Fibroblast of skin of right quadriceps (primary cell): ENCODE data around the gene PIGW.
A peak's percentile ranks its signal among the peaks of the same experiment; 100 is the strongest.
"Not testable (repeated sequence)": the region's sequence is repeated elsewhere in the genome, so short reads cannot be mapped to it uniquely, and the experiment has no call there.

Source experiments
- DNase-seq: peaks from one replicate; pipeline ENCODE4 v3.0.0-alpha.2; 2013

The PIGW gene

GRCh38 chr17:36534840-36535668 lies at the start of gene PIGW, which contains the start of gene MYO19:
TSS of gene PIGW (plus strand) at chr17:36534987. CDS start at chr17:36537102, 2,115 bp downstream.
TSS of gene MYO19 (minus strand) at chr17:36534868. CDS start at chr17:36532538, 2,330 bp downstream.
- peak; percentile 88 for DNase-seq

GRCh38 chr17:36485027-36485426 lies 49.8 kb upstream of the PIGW start:
- DNase-seq: no peak

- DNase-seq: no peak
Measured at GRCh38 chr17:36485805-36486203, 49.0 kb upstream of the PIGW start.

- DNase-seq: peak; percentile 92
Measured at GRCh38 chr17:36486204-36487194, 48.3 kb upstream of the PIGW start, which contains the start of gene ZNHIT3. TSS of gene ZNHIT3 (plus strand) at chr17:36486681. CDS start at chr17:36486700, 19 bp downstream.

GRCh38 chr17:36493956-36494355 lies 40.8 kb upstream of the PIGW start:
- no peak for DNase-seq

- no peak for DNase-seq
Measured at GRCh38 chr17:36494674-36495073, 40.1 kb upstream of the PIGW start.

- DNase-seq: no peak
Measured at GRCh38 chr17:36495076-36495578, 39.7 kb upstream of the PIGW start.

GRCh38 chr17:36496018-36496789 lies 38.6 kb upstream of the PIGW start:
- DNase-seq: no peak

GRCh38 chr17:36498155-36498554 lies 36.6 kb upstream of the PIGW start:
- no peak for DNase-seq

- DNase-seq: no peak
Measured at GRCh38 chr17:36498560-36499300, 36.1 kb upstream of the PIGW start.

- no peak for DNase-seq
Measured at GRCh38 chr17:36500745-36501225, 34.0 kb upstream of the PIGW start.

GRCh38 chr17:36501351-36501750 lies 33.4 kb upstream of the PIGW start:
- no peak for DNase-seq

- no peak for DNase-seq
Measured at GRCh38 chr17:36501963-36502362, 32.8 kb upstream of the PIGW start.

- DNase-seq: no peak
Measured at GRCh38 chr17:36503456-36504155, 31.2 kb upstream of the PIGW start.

- DNase-seq: no peak
Measured at GRCh38 chr17:36504156-36504545, 30.6 kb upstream of the PIGW start.

- DNase-seq: no peak
Measured at GRCh38 chr17:36505171-36505570, 29.6 kb upstream of the PIGW start.

GRCh38 chr17:36506249-36506826 lies 28.4 kb upstream of the PIGW start:
- no peak for DNase-seq

GRCh38 chr17:36506831-36507230 lies 28.0 kb upstream of the PIGW start:
- DNase-seq: no peak

- DNase-seq: no peak
Measured at GRCh38 chr17:36507266-36507665, 27.5 kb upstream of the PIGW start.

GRCh38 chr17:36508439-36508838 lies 26.3 kb upstream of the PIGW start:
- not testable (repeated sequence) for DNase-seq
